Islet precursor cell (in vitro differentiated cells): ENCODE measurements around the gene SIPA1L3.

Source experiments
- DNase-seq: peaks from one replicate; pipeline ENCODE4 v3.0.0-alpha.2; 2018

SIPA1L3 gene

GRCh38 chr19:38163419-38164290 lies 256.6 kb downstream of the SIPA1L3 start:
- no peak for DNase-seq

DNA sequence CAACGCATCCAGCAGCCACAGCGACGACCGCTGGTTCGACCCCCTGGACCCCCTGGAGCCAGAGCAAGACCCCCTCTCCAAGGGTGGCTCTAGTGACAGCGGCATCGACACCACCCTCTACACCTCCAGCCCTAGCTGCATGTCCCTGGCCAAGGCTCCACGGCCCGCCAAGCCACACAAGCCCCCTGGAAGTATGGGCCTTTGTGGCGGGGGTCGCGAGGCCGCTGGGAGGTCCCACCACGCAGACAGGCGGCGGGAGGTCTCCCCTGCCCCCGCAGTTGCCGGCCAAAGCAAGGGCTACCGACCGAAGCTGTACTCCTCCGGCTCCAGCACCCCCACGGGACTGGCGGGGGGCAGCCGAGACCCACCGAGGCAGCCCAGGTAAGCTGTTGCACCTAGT lies 257.5 kb downstream of the SIPA1L3 start:
- DNase-seq: no peak

DNA sequence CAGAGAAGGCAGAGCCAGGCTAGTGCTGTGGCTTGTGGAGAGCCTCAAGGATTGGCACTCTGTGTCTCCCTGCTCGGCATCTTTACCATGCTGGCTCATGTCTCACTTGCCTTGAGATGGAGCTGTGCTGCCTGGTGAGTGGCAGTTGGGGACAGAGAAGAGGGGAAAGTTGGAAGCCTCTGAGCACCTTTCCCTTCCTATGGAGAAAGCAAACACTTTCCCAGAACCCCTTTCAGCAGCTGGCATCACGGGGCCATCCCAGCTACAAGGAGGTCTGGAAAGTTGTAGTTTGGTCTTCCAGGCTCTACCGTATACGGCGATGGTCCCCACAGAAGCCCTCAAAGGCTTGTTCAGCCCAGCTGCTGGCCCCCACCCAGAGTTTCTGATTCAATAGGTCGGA lies 258.3 kb downstream of the SIPA1L3 start:
- no peak for DNase-seq

- no peak for DNase-seq
Measured at GRCh38 chr19:38168637-38169036, 261.6 kb downstream of the SIPA1L3 start.

GRCh38 chr19:38170334-38170733 lies 263.3 kb downstream of the SIPA1L3 start:
- DNase-seq: no peak

DNA sequence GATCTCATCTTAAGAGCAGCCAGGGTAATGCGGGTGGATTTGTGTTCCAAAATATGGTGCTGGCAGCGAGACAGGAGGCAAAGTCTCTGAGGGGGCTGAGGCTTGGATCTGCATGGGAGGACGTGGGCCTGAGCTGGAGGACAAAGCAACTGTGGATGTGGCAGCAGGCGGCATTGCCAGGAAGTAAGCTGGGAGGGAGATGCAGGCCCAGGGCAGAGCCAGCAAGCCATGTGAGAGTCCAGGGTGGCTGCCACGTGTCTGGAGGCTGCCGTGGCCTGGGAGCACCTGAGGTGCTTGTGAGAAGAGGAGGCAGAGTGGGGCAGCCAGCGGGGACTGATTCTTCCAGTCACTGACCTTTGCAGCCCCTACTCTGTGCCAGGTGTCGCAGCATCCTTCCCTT lies 265.0 kb downstream of the SIPA1L3 start:
- DNase-seq: no peak

DNA sequence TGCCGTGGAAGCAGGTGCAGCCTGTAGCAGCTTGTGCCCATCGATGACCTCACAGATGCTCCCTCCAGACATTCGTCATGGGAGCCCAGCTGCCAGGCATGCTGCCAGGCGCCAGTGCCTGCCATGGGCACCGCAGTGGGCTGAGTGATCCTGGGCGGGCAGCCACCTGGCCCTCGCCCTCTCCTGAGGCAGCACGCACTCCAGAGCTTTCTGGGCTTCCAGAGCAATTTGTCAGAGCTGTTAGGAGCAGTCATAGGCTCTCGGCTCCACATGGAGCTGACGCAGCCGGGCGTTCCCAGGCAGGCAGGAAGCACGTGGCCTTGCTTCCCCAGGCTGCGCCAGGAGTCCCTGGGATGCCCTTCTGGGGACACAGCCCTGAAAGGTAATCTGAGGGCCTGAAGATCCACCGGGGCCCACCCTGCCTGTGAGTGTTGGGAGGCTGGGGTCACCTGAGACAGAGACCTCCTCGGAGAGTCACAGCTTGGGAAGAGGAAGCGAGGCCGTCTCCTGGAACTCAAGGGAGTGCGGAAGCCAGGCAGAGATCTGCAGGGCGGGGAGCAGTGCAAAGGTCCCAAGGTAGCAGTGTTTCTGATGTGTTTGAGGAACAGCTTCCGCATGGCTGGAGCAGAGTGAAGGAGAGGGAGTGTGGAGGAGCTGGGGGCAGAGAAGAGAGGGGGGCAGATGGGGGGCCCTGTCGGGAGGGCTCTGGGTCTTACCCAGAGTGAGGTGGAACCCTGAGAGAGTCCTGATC lies 266.5 kb downstream of the SIPA1L3 start:
- peak; percentile 53 for DNase-seq

DNA sequence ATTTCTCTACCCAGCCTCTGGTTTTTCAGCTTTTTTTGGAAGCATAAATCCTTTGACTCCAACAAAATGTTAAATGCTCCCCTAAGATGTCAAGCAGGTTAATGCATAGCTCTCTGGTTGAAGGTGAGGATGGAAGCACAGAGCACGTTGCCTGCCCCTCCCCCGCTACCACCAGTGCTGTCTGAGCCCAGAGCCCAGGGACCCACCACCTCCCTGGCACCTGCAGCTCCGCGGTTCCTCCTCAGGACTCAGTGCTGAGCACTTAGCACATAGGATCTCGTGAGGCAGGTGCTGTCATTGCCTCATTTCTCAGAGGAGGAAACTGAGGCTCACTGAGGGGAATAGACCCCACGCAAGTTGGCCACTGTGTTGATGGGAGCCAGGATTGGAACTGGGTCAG lies 268.4 kb downstream of the SIPA1L3 start:
- peak; percentile 35 for DNase-seq

GRCh38 chr19:38180071-38180470 lies 273.1 kb downstream of the SIPA1L3 start:
- DNase-seq: no peak

GRCh38 chr19:38182536-38183210 lies 275.7 kb downstream of the SIPA1L3 start:
- DNase-seq: peak; percentile 46

- DNase-seq: peak; percentile 82
Measured at GRCh38 chr19:38183251-38183897, 276.4 kb downstream of the SIPA1L3 start.

GRCh38 chr19:38184815-38185214 lies 277.8 kb downstream of the SIPA1L3 start:
- peak; percentile 37 for DNase-seq

DNA sequence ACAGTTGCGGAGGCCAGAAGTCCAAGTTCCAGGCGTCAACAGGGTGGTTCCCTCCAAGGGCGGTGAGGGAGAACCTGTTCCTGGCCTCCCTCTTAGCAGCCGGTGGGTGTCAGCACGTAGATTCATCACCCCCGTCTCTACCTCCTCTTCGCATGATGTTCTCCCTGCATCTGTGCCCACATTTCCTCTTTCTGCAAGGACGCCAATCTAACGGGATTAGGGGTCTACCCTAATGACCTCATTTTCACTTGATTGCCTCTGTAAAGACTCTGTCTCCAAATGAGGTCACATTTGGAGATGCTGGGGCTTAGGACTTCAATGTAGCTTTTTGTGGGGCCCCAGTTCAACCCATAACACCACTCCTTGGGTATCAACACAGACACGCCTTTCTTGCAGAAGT lies 278.6 kb downstream of the SIPA1L3 start:
- no peak for DNase-seq

GRCh38 chr19:38190061-38190460 lies 283.1 kb downstream of the SIPA1L3 start:
- DNase-seq: peak; percentile 35

DNA sequence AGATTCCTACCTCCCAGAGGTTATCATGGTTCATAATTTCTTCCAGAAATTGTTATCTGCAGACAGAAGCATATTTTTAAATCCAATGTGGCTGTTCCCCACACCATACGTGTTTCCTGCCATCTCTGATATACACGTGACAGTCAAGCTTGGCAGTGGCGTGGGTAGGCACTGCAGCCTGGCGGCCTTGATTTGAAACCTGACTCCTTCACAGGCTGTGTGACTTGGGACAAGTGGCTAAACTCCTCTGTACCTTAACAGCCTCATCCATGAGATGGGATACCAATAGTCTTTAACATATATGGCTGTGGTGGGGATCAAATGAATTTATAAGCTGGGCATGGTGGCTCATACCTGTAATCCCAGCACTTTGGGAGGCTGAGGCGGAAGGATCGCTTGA lies 283.8 kb downstream of the SIPA1L3 start:
- DNase-seq: no peak

GRCh38 chr19:38191747-38192146 lies 284.7 kb downstream of the SIPA1L3 start:
- peak; percentile 34 for DNase-seq

DNA sequence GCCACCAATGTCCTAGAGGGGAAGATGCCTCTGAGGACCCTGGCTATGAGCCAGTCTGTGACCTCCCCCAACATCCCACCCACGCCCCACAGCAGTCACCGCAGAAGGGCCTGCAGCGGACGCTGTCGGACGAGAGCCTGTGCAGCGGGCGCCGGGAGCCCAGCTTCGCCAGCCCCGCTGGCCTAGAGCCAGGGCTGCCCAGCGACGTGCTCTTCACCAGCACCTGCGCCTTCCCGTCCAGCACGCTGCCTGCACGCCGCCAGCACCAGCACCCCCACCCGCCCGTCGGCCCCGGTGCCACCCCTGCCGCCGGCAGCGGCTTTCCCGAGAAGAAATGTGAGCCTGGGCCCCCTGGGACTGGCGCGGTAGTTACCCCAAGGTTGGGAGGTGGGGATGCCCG lies 286.4 kb downstream of the SIPA1L3 start:
- DNase-seq: peak; percentile 48

- no peak for DNase-seq
Measured at GRCh38 chr19:38194061-38194701, 287.2 kb downstream of the SIPA1L3 start.

GRCh38 chr19:38195237-38195636 lies 288.2 kb downstream of the SIPA1L3 start:
- no peak for DNase-seq

DNA sequence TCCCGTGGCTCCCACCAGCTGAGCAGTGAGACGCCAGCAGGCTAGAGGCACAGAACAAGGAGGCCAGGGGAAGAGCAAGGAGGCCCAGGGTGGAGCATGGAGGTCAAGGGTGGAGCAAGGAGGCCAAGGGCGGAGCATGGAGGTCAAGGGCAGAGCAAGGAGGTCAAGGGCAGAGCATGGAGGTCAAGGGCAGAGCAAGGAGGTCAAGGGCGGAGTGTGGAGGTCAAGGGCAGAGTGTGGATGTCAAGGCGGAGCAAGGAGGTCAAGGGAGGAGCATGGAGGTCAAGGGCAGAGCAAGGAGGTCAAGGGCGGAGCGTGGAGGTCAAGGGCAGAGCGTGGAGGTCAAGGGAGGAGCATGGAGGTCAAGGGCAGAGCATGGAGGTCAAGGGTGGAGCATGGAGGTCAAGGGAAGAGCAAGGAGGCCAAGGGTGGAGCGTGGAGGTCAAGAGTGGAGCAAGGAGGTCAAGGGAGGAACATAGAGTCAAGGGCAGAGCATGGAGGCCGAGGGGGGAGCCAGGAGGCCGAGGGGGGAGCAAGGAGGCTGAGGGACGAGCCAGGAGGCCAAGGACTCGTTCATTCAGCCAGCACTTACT lies 289.3 kb downstream of the SIPA1L3 start:
- DNase-seq: peak; percentile 23

GRCh38 chr19:38196948-38197656 lies 290.1 kb downstream of the SIPA1L3 start:
- DNase-seq: peak; percentile 41
